DOHH2 (cell line): ENCODE data around the gene ABI3BP.

Experiments
- H3F3A ChIP-seq: fragments of 200-600 bp; sonication (generic), shearing (Covaris generic); 2 replicates; pipeline ENCODE4 v1.6.0; 2016; ENCODE audit warnings: antibody characterized with exemption, mild to moderate bottlenecking; ENCODE audit not compliant: control insufficient read depth, insufficient read depth
- H3K27ac ChIP-seq: fragments of 200-600 bp; sonication (generic); 2 replicates; pipeline ENCODE4 v1.5.1; 2014; ENCODE audit warnings: low read depth, mild to moderate bottlenecking, low read length, moderate library complexity
- H3K27me3 ChIP-seq: fragments of 200-600 bp; sonication (generic); 2 replicates; pipeline ENCODE4 v1.6.1; 2014; ENCODE audit warnings: mild to moderate bottlenecking, low read length, mixed read lengths; ENCODE audit not compliant: control insufficient read depth
- H3K36me3 ChIP-seq: fragments of 200-600 bp; sonication (generic); 2 replicates; pipeline ENCODE4 v1.6.1; 2014; ENCODE audit warnings: mild to moderate bottlenecking, low read length, moderate library complexity, mixed read lengths; ENCODE audit not compliant: control insufficient read depth
- H3K4me1 ChIP-seq: fragments of 200-600 bp; sonication (generic); 2 replicates; pipeline ENCODE4 v1.6.1; 2014; ENCODE audit warnings: mild to moderate bottlenecking, low read length, mixed read lengths; ENCODE audit not compliant: control insufficient read depth
- H3K4me2 ChIP-seq: fragments of 200-600 bp; sonication (generic); 2 replicates; pipeline ENCODE4 v1.6.0; 2014; ENCODE audit warnings: mild to moderate bottlenecking, low read length, moderate library complexity
- H3K4me3 ChIP-seq: fragments of 200-600 bp; sonication (generic); 2 replicates; pipeline ENCODE4 v1.5.1; 2014; ENCODE audit warnings: mild to moderate bottlenecking, low read length, mixed read lengths
- H3K79me2 ChIP-seq: fragments of 200-600 bp; sonication (generic); 2 replicates; pipeline ENCODE4 v1.6.1; 2014; ENCODE audit warnings: mild to moderate bottlenecking, low read length, mixed read lengths; ENCODE audit not compliant: control insufficient read depth
- H3K9me2 ChIP-seq: fragments of 200-600 bp; sonication (generic); replicated peaks from 2 replicates; pipeline ENCODE4 v1.6.1; 2014; ENCODE audit warnings: mild to moderate bottlenecking, low read length, mixed read lengths; ENCODE audit not compliant: control insufficient read depth
- H3K9me3 ChIP-seq: fragments of 200-600 bp; sonication (generic); 2 replicates; pipeline ENCODE4 v1.6.1; 2014; ENCODE audit warnings: antibody characterized with exemption, low read length, mixed read lengths; ENCODE audit not compliant: control insufficient read depth, insufficient read depth
- H4K20me1 ChIP-seq: fragments of 200-600 bp; sonication (generic); 2 replicates; pipeline ENCODE4 v1.6.0; 2014; ENCODE audit warnings: low read depth, mild to moderate bottlenecking, antibody characterized with exemption, low read length, moderate library complexity; ENCODE audit not compliant: control insufficient read depth, insufficient read depth
- CTCF ChIP-seq: fragments of 200-600 bp; sonication (generic); IDR thresholded peaks from one replicate; pipeline ENCODE4 v1.5.1; 2014; ENCODE audit warnings: antibody characterized with exemption, mild to moderate bottlenecking, low read depth, low read length; ENCODE audit not compliant: poor library complexity, severe bottlenecking
- EZH2phosphoT487 ChIP-seq: fragments of 200-600 bp; sonication (generic); IDR thresholded peaks from 2 replicates; pipeline ENCODE4 v1.6.1; 2017; ENCODE audit warnings: borderline replicate concordance, mild to moderate bottlenecking, antibody characterized with exemption, low read length, moderate library complexity, mixed read lengths

ABI3BP gene

GRCh38 chr3:100782348-100782747 is 210.9 kb downstream of the ABI3BP start:
- H3K27ac ChIP-seq: no peak overlapping the region

GRCh38 chr3:100781301-100781700 is 211.9 kb downstream of the ABI3BP start:
- H3K4me3 ChIP-seq: no peak overlapping the region
- H3K4me1 ChIP-seq: no peaks in the 10 kb centered on the region
- H3K27me3 ChIP-seq: no peaks in the 10 kb centered on the region
- TF ChIP-seq EZH2phosphoT487 (no peak), CTCF (no peak)
- H3F3A ChIP-seq: no peaks in the 10 kb centered on the region
- no peaks in the 10 kb centered on the region for H4K20me1 ChIP-seq
- no peak overlapping the region for H3K27ac ChIP-seq
- H3K36me3 ChIP-seq: no peaks in the 10 kb centered on the region
- H3K4me2 ChIP-seq: no peak overlapping the region
- H3K79me2 ChIP-seq: no peaks in the 10 kb centered on the region
- no peaks in the 10 kb centered on the region for H3K9me2 ChIP-seq
- H3K9me3 ChIP-seq: no peaks in the 10 kb centered on the region

More at GRCh38 chr3:100782348-100782747, 210.9 kb downstream of the ABI3BP start:
- Histone ChIP-seq H3K4me1 (no peaks in the 10 kb centered on the region), H3K27me3 (no peaks in the 10 kb centered on the region), H4K20me1 (no peaks in the 10 kb centered on the region), H3K79me2 (no peaks in the 10 kb centered on the region), H3F3A (no peaks in the 10 kb centered on the region), H3K4me3 (no peak overlapping the region), H3K36me3 (no peaks in the 10 kb centered on the region), H3K9me3 (no peaks in the 10 kb centered on the region), H3K4me2 (no peak overlapping the region), H3K9me2 (no peaks in the 10 kb centered on the region)
- TF ChIP-seq CTCF (no peak), EZH2phosphoT487 (no peak)

- no peaks in the 10 kb centered on the region for H3F3A ChIP-seq
These were observed 213.1 kb downstream of the ABI3BP start for GRCh38 chr3:100780071-100780622.

More at GRCh38 chr3:100780071-100780622, 213.1 kb downstream of the ABI3BP start:
- Histone ChIP-seq H3K9me2 (no peaks in the 10 kb centered on the region), H3K27ac (no peak overlapping the region), H4K20me1 (no peaks in the 10 kb centered on the region), H3K9me3 (no peaks in the 10 kb centered on the region), H3K4me2 (no peak overlapping the region), H3K4me3 (no peak overlapping the region), H3K79me2 (no peaks in the 10 kb centered on the region), H3K4me1 (no peaks in the 10 kb centered on the region), H3K36me3 (no peaks in the 10 kb centered on the region), H3K27me3 (no peaks in the 10 kb centered on the region)
- TF ChIP-seq EZH2phosphoT487: no peak
- TF ChIP-seq CTCF: no peak
